Gastrocnemius medialis (tissue), 4 donors: ENCODE data around the gene MED12L. TPM values are rescaled to one million over a fixed set of nuclear protein-coding genes. Genes with fewer than 3 reads are reported as not detected.
"Not testable (repeated sequence)": the region's sequence is repeated elsewhere in the genome, so short reads cannot be mapped to it uniquely, and the experiment has no call there.

Experiments used
- ATAC-seq, 2 donors: fragments of 150-250 bp; one replicate each; pipeline ENCODE4 v1.9.1; 2016
- DNase-seq, 2 donors: peaks; one replicate each; pipeline ENCODE4 v3.0.0-alpha.2; 2019
- H3K27ac ChIP-seq, 4 donors: fragments of 200-600 bp; sonication (generic); 1 replicate in 1 of 4; 2 replicates in 3 of 4; pipeline ENCODE4 v1.5.1; 2016 to 2018; ENCODE audit warnings: mild to moderate bottlenecking in 2 of 4, moderate library complexity in 1 of 4
- H3K27me3 ChIP-seq, 3 donors: fragments of 200-600 bp; sonication (generic) in 2 of 3; 1 replicate in 1 of 3; 2 replicates in 2 of 3; pipeline versions ENCODE4 v1.5.1 to v1.6.0; 2016 to 2019; ENCODE audit warnings: mild to moderate bottlenecking in 1 of 3, moderate library complexity in 1 of 3
- H3K36me3 ChIP-seq, 2 donors: fragments of 200-600 bp; sonication (generic) in 1 of 2; one replicate each; pipeline ENCODE4 v1.5.1; 2017 to 2018
- H3K4me1 ChIP-seq, 2 donors: fragments of 200-600 bp; sonication (generic) in 1 of 2; one replicate each; pipeline ENCODE4 v1.5.1; 2016 to 2017; ENCODE audit warnings: mild to moderate bottlenecking in 2 of 2
- H3K4me3 ChIP-seq, 4 donors: fragments of 200-600 bp; sonication (generic) in 3 of 4; 1 replicate in 1 of 4; 2 replicates in 3 of 4; pipeline ENCODE4 v1.5.1; 2016 to 2019; ENCODE audit warnings: mild to moderate bottlenecking in 2 of 4
- H3K9me3 ChIP-seq, 3 donors: fragments of 200-600 bp; sonication (generic) in 2 of 3; 1 replicate in 1 of 3; 2 replicates in 2 of 3; pipeline ENCODE4 v1.5.1; 2016 to 2019
- POLR2A ChIP-seq, 2 donors: fragments of 450-650 bp; IDR thresholded peaks; one replicate each; pipeline ENCODE4 v1.6.1; 2017; ENCODE audit warnings: antibody characterized with exemption in 2 of 2, mild to moderate bottlenecking in 2 of 2, moderate library complexity in 2 of 2
- in situ Hi-C, 4 donors: fragments of 200-750 bp; cut with MboI; loops; one replicate each; pipeline versions ENCODE4 v1.15.0 to v1.8.0; 2017; ENCODE audit warnings: low sequenced_read_pairs in 4 of 4
- intact Hi-C: fragments of 100-400 bp; cut with DNase I; formaldehyde crosslinking; loops from one replicate; pipeline ENCODE4 v1.15.1; 2023; ENCODE audit warnings: low total_unique reads
- total RNA-seq, 4 donors: library from RNA; depleted of rRNA; stranded (reverse); fragments of >200 nt; gene quantifications; one replicate each; pipeline versions ENCODE4 v1.1.0 to v1.2.3, GENCODE V29; 2016
- TF ChIP-seq, protein P1 (sequence below), 5 experiments: fragments of 450-650 bp in 3 of 5; fragments of 200-600 bp in 2 of 5; sonication (generic) in 2 of 5; IDR thresholded peaks in 4 of 5; conservative IDR thresholded peaks in 1 of 5; 1 replicate in 4 of 5; 2 replicates in 1 of 5; pipeline ENCODE4 v1.5.1; 2016 to 2019; ENCODE audit warnings: antibody characterized with exemption in 5 of 5, mild to moderate bottlenecking in 3 of 5, moderate library complexity in 3 of 5

The MED12L gene
- total RNA-seq, 4 donors from 2014 or later, result 0.05 to 1.2 (median 0.10) TPM

DNA sequence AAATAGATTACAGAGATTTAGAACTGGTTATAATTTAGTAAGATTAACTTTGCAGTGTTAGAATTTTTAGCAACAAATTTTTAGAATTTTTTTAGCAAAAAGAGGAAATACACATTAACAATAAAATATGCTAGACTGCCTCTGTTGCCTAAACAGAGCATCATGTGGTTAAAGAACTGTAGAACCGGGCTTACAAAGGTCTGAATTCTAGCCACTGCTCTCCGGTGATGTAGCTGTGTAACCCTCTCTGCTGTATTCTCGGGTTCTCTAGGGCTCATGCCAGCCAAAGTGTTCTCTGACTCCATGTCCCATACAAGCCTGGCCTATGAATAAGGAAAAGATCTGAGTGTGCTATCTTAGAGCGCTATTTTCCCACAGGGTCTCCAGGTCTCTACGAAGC is 302.0 kb downstream of the MED12L start:
- H3K27me3 ChIP-seq, result no peaks in the 10 kb centered on the region
- in situ Hi-C loops (no loop called here), intact Hi-C loops (no loop called here)
- H3K4me1 ChIP-seq, result no peaks in the 10 kb centered on the region
- no peak overlapping the region for H3K27ac ChIP-seq
- TF ChIP-seq, protein P1, sequence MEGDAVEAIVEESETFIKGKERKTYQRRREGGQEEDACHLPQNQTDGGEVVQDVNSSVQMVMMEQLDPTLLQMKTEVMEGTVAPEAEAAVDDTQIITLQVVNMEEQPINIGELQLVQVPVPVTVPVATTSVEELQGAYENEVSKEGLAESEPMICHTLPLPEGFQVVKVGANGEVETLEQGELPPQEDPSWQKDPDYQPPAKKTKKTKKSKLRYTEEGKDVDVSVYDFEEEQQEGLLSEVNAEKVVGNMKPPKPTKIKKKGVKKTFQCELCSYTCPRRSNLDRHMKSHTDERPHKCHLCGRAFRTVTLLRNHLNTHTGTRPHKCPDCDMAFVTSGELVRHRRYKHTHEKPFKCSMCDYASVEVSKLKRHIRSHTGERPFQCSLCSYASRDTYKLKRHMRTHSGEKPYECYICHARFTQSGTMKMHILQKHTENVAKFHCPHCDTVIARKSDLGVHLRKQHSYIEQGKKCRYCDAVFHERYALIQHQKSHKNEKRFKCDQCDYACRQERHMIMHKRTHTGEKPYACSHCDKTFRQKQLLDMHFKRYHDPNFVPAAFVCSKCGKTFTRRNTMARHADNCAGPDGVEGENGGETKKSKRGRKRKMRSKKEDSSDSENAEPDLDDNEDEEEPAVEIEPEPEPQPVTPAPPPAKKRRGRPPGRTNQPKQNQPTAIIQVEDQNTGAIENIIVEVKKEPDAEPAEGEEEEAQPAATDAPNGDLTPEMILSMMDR (IDR thresholded peaks at IDR 0.05 in 4 of 5, conservative IDR thresholded peaks at IDR 0.05 in 1 of 5), result no peak
- TF ChIP-seq POLR2A (IDR thresholded peaks at IDR 0.05), result no peak
- ATAC-seq, result no peak
- H3K36me3 ChIP-seq, result no peaks in the 10 kb centered on the region
- DNase-seq, result no peak
- no peaks in the 10 kb centered on the region for H3K9me3 ChIP-seq
- no peak overlapping the region for H3K4me3 ChIP-seq

DNA sequence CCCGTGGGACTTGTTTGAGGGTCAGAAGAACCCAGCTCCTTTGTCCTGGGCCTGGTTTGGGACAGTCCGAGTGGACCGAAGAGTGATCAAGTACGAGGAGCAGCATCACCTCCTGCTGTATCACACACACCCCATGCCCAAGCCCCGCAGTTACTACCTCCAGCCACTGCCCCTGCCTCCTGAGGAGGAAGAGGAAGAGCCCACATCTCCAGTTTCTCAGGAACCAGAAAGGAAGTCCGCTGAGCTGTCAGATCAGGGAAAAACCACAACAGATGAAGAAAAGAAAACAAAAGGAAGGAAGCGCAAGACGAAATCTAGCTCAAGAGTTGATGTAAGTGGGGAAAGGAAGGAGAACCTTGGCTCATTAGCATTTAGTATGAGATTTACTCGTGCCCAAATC is 302.4 kb downstream of the MED12L start:
- intact Hi-C loops, result no loop called here
- TF ChIP-seq, protein P1 (IDR thresholded peaks at IDR 0.05 in 4 of 5, conservative IDR thresholded peaks at IDR 0.05 in 1 of 5), result no peak
- no peak for TF ChIP-seq POLR2A (IDR thresholded peaks at IDR 0.05)
- Histone ChIP-seq H3K27ac (no peak overlapping the region), H3K4me1 (no peaks in the 10 kb centered on the region), H3K36me3 (no peaks in the 10 kb centered on the region), H3K9me3 (no peaks in the 10 kb centered on the region), H3K4me3 (no peak overlapping the region), H3K27me3 (no peaks in the 10 kb centered on the region)
- ATAC-seq, result no peak
- in situ Hi-C loops, result no loop called here
- no peak for DNase-seq

- no peaks in the 10 kb centered on the region for H3K27me3 ChIP-seq
- in situ Hi-C loops (no loop called here), intact Hi-C loops (no loop called here)
- H3K4me1 ChIP-seq, result no peaks in the 10 kb centered on the region
- H3K9me3 ChIP-seq, result no peaks in the 10 kb centered on the region
- ATAC-seq (no peak), DNase-seq (no peak)
- TF ChIP-seq, protein P1 (IDR thresholded peaks at IDR 0.05 in 4 of 5, conservative IDR thresholded peaks at IDR 0.05 in 1 of 5), result no peak
- TF ChIP-seq POLR2A (IDR thresholded peaks at IDR 0.05), result no peak
- no peaks in the 10 kb centered on the region for H3K36me3 ChIP-seq
- H3K27ac ChIP-seq, result no peak overlapping the region
- H3K4me3 ChIP-seq, result no peak overlapping the region
Observed at GRCh38 chr3:151391720-151392119, 306.3 kb downstream of the MED12L start.

DNA sequence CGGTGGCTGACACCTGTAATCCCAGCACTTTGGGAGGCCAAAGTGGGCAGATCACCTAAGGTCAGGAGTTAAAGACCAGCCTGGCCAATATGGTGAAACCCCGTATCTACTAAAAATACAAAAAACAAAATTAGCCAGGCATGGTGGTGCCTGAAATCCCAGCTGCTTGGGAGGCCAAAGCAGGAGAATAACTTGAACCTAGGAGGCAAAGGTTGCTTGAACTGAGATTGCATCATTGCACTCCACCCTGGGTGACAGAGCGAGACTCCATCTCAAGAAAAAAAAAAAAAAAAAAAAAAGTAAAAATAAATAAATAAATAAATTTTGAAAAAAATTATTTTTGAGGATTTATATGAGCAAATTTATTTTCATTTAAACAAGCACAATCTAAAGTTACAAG is 306.7 kb downstream of the MED12L start:
- DNase-seq, H3K27me3 ChIP-seq, H3K27ac ChIP-seq, ATAC-seq, intact Hi-C loops, H3K4me1 ChIP-seq, in situ Hi-C loops, H3K4me3 ChIP-seq, H3K9me3 ChIP-seq, H3K36me3 ChIP-seq: not testable (repeated sequence)

GRCh38 chr3:151393146-151393830 is 307.8 kb downstream of the MED12L start:
- Histone ChIP-seq H3K27ac (no peak overlapping the region), H3K27me3 (no peaks in the 10 kb centered on the region), H3K4me1 (no peaks in the 10 kb centered on the region), H3K4me3 (no peak overlapping the region), H3K36me3 (no peaks in the 10 kb centered on the region), H3K9me3 (no peaks in the 10 kb centered on the region)
- no peak for TF ChIP-seq POLR2A (IDR thresholded peaks at IDR 0.05)
- TF ChIP-seq, protein P1 (IDR thresholded peaks at IDR 0.05 in 4 of 5, conservative IDR thresholded peaks at IDR 0.05 in 1 of 5), result no peak
- DNase-seq (no peak), ATAC-seq (no peak)
- intact Hi-C loops, result no loop called here
- in situ Hi-C loops, result no loop called here
